ENCODE data around the gene HMG20B.

DNA sequence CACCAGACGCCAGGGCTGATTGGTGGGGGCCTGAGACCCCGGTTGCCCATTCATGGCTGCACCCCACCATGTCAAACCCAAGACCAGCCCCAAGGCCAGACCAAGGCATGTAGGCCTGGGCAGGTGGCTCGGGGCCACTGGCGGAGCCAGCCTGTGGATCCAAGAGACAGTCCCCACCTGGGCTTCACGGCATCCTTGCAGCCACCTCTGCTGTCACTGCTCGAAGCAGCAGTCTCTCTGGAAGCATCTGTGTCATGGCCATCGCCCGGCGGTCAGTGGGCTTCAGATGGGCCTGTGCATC lies 37.6 kb upstream of the HMG20B start:
- TF ChIP-seq POLR2A (IDR thresholded peaks at IDR 0.05) (no peak), EP300 (IDR thresholded peaks at IDR 0.05) (no peak)

Measured in stomach (tissue), 4 donors.